Endothelial cell of umbilical vein (primary cell): Measurements from ENCODE around the gene CRYGN. TPM values are rescaled to one million over a fixed set of nuclear protein-coding genes. Genes with fewer than 3 reads are reported as not detected.

Experiments used
- BruUV-seq: library from RNA; stranded (reverse); fragments of 400-500 nt; replicated peaks from 2 replicates; lab custom pipeline; 2021; lab: Mats Ljungman, UMichigan
- CTCF ChIA-PET: fragments of 300-600, 350-600 bp; sonication (Branson Sonifier 250); formaldehyde crosslinking; loops from one replicate; lab custom pipeline; 2021; ENCODE audit warnings: antibody characterized with exemption, inconsistent platforms; lab: Charles Lee
- POLR2A ChIA-PET: fragments of 300-600, 350-600 bp; sonication (Branson Sonifier 250); formaldehyde crosslinking; loops from one replicate; lab custom pipeline; 2021; ENCODE audit warnings: antibody characterized with exemption, inconsistent platforms; lab: Charles Lee
- DNase-seq: peaks from one replicate; pipeline ENCODE4 v3.0.0-alpha.2; 2011; ENCODE audit warnings: low read depth, low spot score
- FAIRE-seq: peaks from 2 replicates; lab custom pipeline; 2011; peaks lifted over from hg19 to GRCh38; lab: Jason Lieb, UNC
- H2AFZ ChIP-seq: 2 replicates; pipeline ENCODE4 v1.6.0; 2012; ENCODE audit warnings: low read depth, low read length, control low read depth, inconsistent platforms
- H3K27ac ChIP-seq: 2 replicates; pipeline ENCODE4 v1.5.1; 2011; ENCODE audit warnings: low read depth, mild to moderate bottlenecking, control low read depth, low read length, moderate library complexity; ENCODE audit not compliant: insufficient read depth
- H3K27me3 ChIP-seq, 2 experiments: 2 replicates each; pipeline versions ENCODE4 v1.6.0 to v1.6.1; 2011; ENCODE audit warnings: low read length in 2 of 2, mixed read lengths in 1 of 2; ENCODE audit not compliant: control insufficient read depth in 2 of 2, insufficient read depth in 2 of 2
- H3K36me3 ChIP-seq, 2 experiments: 2 replicates in 1 of 2; 3 replicates in 1 of 2; pipeline ENCODE4 v1.5.1; 2011; ENCODE audit warnings: low read length in 2 of 2, mild to moderate bottlenecking in 1 of 2, moderate library complexity in 1 of 2; ENCODE audit not compliant: control insufficient read depth in 2 of 2, insufficient read depth in 2 of 2; ENCODE audit errors: extremely low read depth in 1 of 2
- H3K4me1 ChIP-seq: 3 replicates; pipeline ENCODE4 v1.5.1; 2011; ENCODE audit warnings: mild to moderate bottlenecking, low read length; ENCODE audit not compliant: control insufficient read depth, insufficient read depth; ENCODE audit errors: extremely low read depth
- H3K4me2 ChIP-seq: 2 replicates; pipeline ENCODE4 v1.6.1; 2011; ENCODE audit warnings: low read length, control low read depth, mixed read lengths; ENCODE audit not compliant: insufficient read depth
- H3K4me3 ChIP-seq, 3 experiments: fragments of 200-600 bp in 1 of 3; sonication (generic), shearing (Covaris generic) in 1 of 3; replicated peaks in 1 of 3; 2 replicates each; pipeline ENCODE4 v1.5.1; 2011 to 2016; ENCODE audit warnings: control low read depth in 3 of 3, low read length in 3 of 3, mild to moderate bottlenecking in 2 of 3, inconsistent platforms in 1 of 3, low read depth in 1 of 3, moderate library complexity in 1 of 3; ENCODE audit not compliant: insufficient read depth in 1 of 3
- H3K79me2 ChIP-seq: 2 replicates; pipeline ENCODE4 v1.6.0; 2012; ENCODE audit warnings: low read length, inconsistent platforms; ENCODE audit not compliant: control insufficient read depth, insufficient read depth
- H3K9ac ChIP-seq: replicated peaks from 2 replicates; pipeline ENCODE3; 2011; ENCODE audit warnings: low read length, control low read depth; ENCODE audit not compliant: insufficient read depth; ENCODE audit errors: extremely low read depth
- H3K9me1 ChIP-seq: replicated peaks from 3 replicates; pipeline ENCODE4 v1.6.0; 2011; ENCODE audit warnings: mild to moderate bottlenecking, low read length; ENCODE audit not compliant: control insufficient read depth, insufficient read depth; ENCODE audit errors: extremely low read depth
- H3K9me3 ChIP-seq: replicated peaks from 2 replicates; pipeline ENCODE4 v1.5.1; 2012; ENCODE audit warnings: low read length, inconsistent platforms; ENCODE audit not compliant: control insufficient read depth, insufficient read depth
- H4K20me1 ChIP-seq: replicated peaks from 2 replicates; pipeline ENCODE3; 2011; ENCODE audit warnings: mild to moderate bottlenecking, low read length; ENCODE audit not compliant: control insufficient read depth, insufficient read depth; ENCODE audit errors: extremely low read depth
- EZH2 ChIP-seq: IDR thresholded peaks from 2 replicates; pipeline ENCODE4 v1.6.1; 2012; ENCODE audit warnings: borderline replicate concordance, low read depth, mild to moderate bottlenecking, moderate library complexity, low read length, inconsistent platforms; ENCODE audit not compliant: severe bottlenecking
- FOS ChIP-seq: IDR thresholded peaks from 2 replicates; pipeline ENCODE4 v1.6.1; 2011; ENCODE audit warnings: mild to moderate bottlenecking, low read length, moderate library complexity, borderline replicate concordance; ENCODE audit not compliant: insufficient read depth
- MYC ChIP-seq: IDR thresholded peaks from one replicate; pipeline ENCODE4 v1.6.1; 2011; ENCODE audit warnings: mild to moderate bottlenecking, low read depth, low read length
- POLR2AphosphoS5 ChIP-seq: IDR thresholded peaks from 2 replicates; pipeline ENCODE4 v1.6.1; 2012; ENCODE audit warnings: low read depth, mild to moderate bottlenecking, control low read depth, low read length, moderate library complexity; ENCODE audit not compliant: insufficient read depth
- dilution Hi-C: fragments of 300-500 bp; cut with MboI; formaldehyde crosslinking; loops from one replicate; pipeline ENCODE4 v1.15.0; 2019; ENCODE audit warnings: low sequenced_read_pairs; ENCODE audit not compliant: extremely low pct_ligation_motif_present
- intact Hi-C: fragments of 100-400 bp; cut with micrococcal nuclease; formaldehyde crosslinking; loops from one replicate; pipeline ENCODE4 v1.10.0; 2022
- polyA plus RNA-seq, 4 experiments: library from polyadenylated mRNA; depleted of rRNA in 3 of 4; stranded (reverse) in 3 of 4; unstranded in 1 of 4; fragments of >200 nt; gene quantifications; 2 replicates each; pipeline versions ENCODE4 v1.2.1 to v1.2.3, GENCODE V29; 2011 to 2012; ENCODE audit warnings: missing spikeins in 1 of 4
- total RNA-seq: library from RNA; stranded (reverse); gene quantifications from 2 replicates; pipeline ENCODE4 v1.2.3, GENCODE V29; 2021
- TF ChIP-seq, protein P1 (sequence below), 2 donors: IDR thresholded peaks; 1 replicate in 1 of 2; 2 replicates in 1 of 2; pipeline ENCODE4 v1.5.1; 2011; ENCODE audit warnings: low read length in 2 of 2, mild to moderate bottlenecking in 2 of 2, moderate library complexity in 2 of 2, control low read depth in 1 of 2, inconsistent platforms in 1 of 2, low read depth in 1 of 2; ENCODE audit not compliant: insufficient read depth in 1 of 2; ENCODE audit errors: extremely low read depth in 1 of 2

CRYGN gene
- total and polyA plus RNA-seq, 2 donors (not counting 3 experiments of a cell fraction or from before 2014, with no cell fraction given), result not detected

DNA sequence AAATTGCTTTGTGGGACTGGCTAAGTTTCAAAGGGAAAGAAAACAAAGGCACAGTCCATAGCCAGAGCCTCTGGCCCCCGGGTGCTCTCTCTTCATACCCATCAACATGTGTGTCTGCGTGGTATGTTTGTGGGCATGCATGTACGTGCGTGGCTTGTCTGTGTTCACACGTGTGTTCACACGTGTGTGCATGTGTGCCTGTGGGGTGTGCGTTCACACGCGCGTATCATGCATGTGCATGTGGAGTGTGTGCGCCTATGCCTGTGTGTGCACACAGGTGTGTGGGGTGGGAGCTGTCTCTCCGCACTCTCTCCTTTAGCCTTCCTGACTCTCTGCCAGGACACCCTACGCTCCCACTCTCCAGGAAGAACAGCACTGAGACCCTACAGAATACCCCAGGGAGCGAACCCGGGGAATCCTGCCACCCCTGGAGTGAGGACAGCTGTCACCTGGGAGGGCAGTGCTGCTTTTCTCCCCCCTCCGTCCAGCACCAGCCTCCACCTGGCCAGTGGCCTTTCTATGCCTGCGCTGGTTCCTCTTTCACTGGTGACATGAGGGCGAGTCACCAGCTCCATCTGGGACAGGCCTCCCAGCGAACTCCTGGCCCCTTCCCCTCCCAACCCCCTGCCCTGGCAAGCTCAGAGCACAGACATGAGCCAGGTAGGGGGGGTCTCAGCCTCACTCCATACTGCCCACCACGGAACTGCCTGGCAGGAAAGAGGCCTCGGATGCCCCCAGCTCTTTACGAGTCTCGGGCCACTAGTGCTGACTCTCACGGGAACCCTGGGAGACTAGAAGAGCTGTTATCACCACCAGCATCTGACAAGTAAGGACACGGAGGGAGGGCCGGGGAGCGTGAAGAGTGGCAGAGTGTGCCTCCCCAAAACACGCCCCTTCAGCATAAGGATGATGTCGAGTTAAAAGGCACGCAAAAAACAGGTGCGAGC lies 46.6 kb downstream of the CRYGN start:
- intact Hi-C loops, result no loop called here
- CTCF ChIA-PET, result interaction anchor here (1.2 kb wide), 1 partner anchor 55 kb away, joined by 4 read pairs; no protein-coding TSS in a partner anchor

More for the DNA sequence above, 46.6 kb downstream of the CRYGN start:
- no peak for TF ChIP-seq POLR2AphosphoS5
- TF ChIP-seq FOS, result no peak
- no peak for TF ChIP-seq EZH2
- no peak for TF ChIP-seq MYC
- TF ChIP-seq, protein P1, sequence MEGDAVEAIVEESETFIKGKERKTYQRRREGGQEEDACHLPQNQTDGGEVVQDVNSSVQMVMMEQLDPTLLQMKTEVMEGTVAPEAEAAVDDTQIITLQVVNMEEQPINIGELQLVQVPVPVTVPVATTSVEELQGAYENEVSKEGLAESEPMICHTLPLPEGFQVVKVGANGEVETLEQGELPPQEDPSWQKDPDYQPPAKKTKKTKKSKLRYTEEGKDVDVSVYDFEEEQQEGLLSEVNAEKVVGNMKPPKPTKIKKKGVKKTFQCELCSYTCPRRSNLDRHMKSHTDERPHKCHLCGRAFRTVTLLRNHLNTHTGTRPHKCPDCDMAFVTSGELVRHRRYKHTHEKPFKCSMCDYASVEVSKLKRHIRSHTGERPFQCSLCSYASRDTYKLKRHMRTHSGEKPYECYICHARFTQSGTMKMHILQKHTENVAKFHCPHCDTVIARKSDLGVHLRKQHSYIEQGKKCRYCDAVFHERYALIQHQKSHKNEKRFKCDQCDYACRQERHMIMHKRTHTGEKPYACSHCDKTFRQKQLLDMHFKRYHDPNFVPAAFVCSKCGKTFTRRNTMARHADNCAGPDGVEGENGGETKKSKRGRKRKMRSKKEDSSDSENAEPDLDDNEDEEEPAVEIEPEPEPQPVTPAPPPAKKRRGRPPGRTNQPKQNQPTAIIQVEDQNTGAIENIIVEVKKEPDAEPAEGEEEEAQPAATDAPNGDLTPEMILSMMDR (IDR thresholded peaks at IDR 0.05; ENCODE audit: extremely low read depth in 1 of 2, insufficient read depth in 1 of 2, low read depth in 1 of 2, low read length in 2 of 2), result no peak
- Histone ChIP-seq H3K27me3 (no peaks in the 10 kb centered on the region), H2AFZ (no peak overlapping the region), H3K27ac (no peak overlapping the region), H3K79me2 (no peaks in the 10 kb centered on the region), H3K9ac (no peak overlapping the region), H3K36me3 (no peaks in the 10 kb centered on the region), H4K20me1 (no peaks in the 10 kb centered on the region), H3K4me1 (no peaks in the 10 kb centered on the region), H3K4me3 (no peak overlapping the region), H3K9me1 (no peaks in the 10 kb centered on the region), H3K4me2 (no peak overlapping the region), H3K9me3 (no peaks in the 10 kb centered on the region)
- DNase-seq (no peak), FAIRE-seq (no peak)
- POLR2A ChIA-PET, result no interaction called here
- dilution Hi-C loops, result no loop called here
- no TSS peak for BruUV-seq
